ENCODE measurements around the gene GPX7.
"Not testable (repeated sequence)": the region's sequence is repeated elsewhere in the genome, so short reads cannot be mapped to it uniquely, and the experiment has no call there.

Gene GPX7

GRCh38 chr1:52601991-52602855, at the start of gene GPX7:
Gene GPX7, plus strand, starts transcription at chr1:52602371. Its CDS starts 39 bp downstream, at chr1:52602410.
- peak; percentile 80 for DNase-seq

DNA sequence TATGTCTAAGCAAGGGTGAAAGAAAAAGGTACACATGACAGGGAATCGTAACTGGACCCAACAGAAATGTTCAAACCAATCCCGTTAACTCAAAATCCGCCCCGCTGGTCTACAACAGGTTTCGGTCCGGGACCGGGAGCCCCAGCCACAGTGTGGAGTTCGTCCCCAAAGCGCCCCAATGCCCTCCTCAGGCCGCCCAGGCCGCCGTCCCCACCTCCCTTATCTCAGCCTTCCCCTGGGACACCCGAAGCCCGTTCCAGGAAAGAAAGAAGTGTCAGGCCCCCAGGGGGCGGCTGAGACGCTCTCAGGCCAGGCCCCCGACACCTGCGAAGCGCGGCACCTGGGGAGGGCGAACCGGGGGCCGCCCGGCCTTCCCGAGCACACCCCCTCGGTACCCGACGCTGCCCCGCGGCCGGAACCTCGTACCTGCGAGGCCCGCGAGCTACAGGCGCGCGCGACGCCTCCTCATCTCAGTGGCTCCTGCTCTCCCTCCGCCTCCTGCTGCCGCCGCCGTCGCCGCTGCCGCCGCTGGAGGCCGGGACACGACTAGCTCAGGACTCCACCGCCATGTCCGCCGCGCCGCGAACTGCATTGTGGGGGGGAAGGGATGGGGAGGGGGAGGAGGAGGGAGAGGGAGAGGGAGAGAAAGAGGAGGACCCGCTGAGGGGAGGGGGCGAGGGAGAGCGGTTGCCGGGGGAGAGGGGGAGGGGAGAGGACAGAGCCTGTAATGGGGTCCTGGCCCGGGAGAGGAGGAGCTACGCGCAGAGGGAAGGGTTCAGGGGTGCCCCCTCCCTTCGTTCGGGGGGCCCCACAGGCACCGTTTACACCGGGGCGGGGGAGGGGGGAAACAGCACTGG, 49.4 kb upstream of the GPX7 start, which contains the start of gene TUT4:
Gene TUT4, minus strand, starts transcription at position 588 of the 857 bp plus-strand sequence. CDS start 26,812 bp downstream, outside the sequence.
- peak; percentile 91 for DNase-seq

DNA sequence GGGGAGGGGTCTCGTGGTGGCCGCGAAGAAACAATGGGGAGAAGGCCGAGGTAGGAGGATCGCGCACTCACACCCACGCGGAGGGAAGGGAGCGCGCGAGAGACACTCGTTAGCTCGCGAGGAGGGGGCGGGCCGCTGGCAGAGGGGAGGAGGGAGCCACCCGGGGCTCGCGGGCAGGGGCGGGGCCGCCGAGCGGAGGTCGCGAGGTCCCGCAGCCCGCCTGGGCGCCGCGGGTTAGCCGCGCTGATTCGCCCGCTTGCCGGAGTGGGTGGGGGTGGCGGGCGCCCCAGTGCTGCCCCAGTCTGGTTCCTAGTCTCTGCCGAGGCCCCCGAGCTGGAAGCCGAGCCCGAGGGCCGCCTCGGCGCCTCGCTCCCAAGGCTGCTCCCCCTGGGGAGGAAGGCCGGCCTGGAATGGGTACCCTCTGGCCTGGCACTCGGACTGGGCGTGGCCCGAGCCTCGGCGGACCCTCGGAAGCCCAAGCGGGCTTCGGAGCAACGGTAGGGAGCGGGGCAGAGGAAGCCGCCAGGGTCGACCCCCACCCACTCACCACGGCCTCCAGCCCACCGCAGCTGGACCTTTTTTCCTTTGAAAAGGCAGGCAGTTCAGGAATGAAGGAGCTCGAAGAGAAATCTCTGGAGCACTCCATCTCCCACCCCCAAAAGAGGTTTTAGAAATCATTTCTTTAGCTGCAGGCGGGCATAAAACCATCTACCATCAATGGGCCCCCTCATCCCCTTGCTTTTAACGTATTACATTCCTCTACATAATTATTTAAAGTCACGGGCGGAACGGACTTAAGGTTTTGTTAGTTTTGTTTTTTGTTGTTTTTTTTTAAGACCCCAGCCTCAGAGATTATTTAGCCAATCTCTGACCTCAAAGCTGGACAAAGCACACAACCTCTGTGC, 48.6 kb upstream of the GPX7 start:
- DNase-seq = peak; percentile 94

DNA sequence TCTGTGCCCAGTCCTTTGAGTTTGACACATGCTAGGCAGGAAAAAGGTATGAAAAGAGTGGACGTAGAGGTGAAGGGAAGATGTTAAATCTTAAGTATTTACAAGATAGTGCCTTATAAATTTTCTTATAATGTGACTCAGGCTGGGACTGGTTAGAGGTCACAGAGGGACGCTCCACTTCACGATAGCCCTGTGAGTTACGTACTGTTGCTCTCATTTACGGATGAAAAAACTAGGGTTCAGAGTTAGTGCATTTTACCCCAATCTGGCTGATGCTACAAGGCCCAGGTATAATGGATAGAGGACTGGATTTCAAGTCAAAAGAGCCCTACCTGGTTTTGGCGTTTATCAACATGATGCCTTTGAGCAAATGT, 47.9 kb upstream of the GPX7 start:
- DNase-seq = no peak

DNA sequence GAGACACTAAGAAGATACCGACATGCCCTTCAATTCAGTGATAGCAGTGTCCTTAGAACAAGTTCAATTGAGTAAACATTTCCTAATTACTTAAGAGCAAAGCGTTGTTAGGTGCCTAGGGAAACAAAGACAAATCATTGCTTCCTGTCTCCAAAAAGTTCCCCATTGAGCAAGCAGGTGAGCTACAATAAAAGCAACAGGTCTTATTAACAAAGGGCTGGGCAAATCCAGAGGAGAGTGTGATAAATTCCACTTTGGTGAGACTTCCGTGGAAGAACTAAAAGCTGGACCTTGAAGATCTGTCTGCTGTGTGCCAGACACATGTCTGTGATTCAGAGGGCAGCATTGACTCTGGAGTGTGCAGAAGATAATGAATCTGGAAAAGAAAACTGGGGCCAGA, 47.4 kb upstream of the GPX7 start:
- DNase-seq = peak; percentile 31

GRCh38 chr1:52556641-52557360, 45.4 kb upstream of the GPX7 start:
- DNase-seq = no peak

- no peak for DNase-seq
These were observed 43.2 kb upstream of the GPX7 start for GRCh38 chr1:52558941-52559340.

- no peak for DNase-seq
These were observed 42.3 kb upstream of the GPX7 start for GRCh38 chr1:52559875-52560274.

DNA sequence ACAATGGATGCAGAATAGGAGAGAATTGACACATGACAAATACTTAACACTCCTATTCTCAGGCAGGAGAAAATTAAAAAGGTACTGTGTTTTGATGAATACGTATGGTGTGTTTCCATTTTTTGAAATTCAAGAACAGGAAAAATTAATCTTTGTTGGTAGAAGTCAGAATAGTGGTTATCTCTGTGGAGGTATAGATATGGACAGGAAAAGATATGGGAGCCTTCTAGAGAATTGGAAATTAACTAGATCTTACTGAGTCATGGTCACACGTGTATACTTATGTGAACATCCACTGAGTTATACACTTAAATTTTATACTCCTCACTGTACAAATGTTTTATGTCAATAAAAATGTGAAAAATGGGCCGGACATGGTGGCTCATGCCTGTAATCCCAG, 39.4 kb upstream of the GPX7 start:
- no peak for DNase-seq

DNA sequence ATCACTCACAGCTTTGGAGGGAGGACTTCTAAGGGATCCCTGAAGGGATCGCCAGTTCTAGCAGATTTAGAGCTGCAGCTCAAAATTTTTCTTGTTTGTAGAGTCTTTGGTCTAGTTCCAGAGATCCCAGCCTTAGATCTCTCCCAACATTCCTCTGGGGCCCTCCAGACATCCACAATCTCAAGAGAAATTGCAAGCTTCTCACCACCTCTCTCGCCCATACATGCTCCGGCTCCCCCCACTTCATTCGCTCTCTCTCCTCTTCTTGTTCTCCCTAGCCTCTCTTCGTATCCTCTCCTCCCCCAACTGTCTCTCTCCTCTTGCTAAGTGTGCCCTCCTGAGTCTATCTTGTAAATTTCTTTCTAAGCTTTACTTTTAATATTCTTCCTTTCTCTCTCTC, 34.2 kb upstream of the GPX7 start:
- DNase-seq = no peak

DNA sequence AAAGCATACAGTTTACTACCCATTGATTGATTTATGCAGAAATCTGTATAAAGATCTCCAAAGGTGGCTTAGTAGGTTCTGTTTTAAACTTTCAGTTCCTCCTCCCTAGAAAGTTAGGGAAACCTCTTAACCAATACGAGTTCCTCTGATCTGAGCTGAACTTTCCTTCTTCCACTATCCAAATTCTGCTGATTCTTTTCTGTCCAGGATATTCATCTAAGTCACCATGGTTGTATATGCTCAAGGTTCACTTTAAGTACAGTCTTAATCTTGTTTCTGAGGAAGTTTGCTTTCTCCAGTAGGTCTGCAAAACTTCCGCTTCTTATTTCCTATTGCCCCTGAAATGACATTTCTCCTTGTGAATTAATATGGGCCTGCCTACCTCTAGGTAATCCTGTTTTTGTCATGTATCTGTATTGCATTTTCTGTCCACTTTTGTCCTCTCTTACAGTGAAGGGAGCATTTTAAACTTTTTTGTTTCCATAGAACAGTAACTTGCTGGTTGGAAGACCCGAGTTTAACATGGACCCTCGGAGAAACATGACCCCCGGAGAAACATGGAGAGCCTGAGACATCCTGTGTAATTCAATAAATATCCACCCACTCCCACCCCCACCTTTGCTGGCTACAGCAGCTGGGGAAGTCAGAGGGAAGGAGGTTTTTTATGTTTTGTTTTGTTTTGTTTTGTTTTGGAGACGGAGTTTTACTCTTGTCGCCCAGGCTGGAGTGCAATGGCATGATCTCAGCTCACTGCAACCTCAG, 32.5 kb upstream of the GPX7 start:
- no peak for DNase-seq

- no peak for DNase-seq
These were observed 30.4 kb upstream of the GPX7 start for GRCh38 chr1:52571783-52572182.

- no peak for DNase-seq
These were observed 29.8 kb upstream of the GPX7 start for GRCh38 chr1:52572387-52572786.

- no peak for DNase-seq
These were observed 27.6 kb upstream of the GPX7 start for GRCh38 chr1:52574594-52574993.

- DNase-seq = no peak
These were observed 26.1 kb upstream of the GPX7 start for GRCh38 chr1:52576074-52576473.

- not testable (repeated sequence) for DNase-seq
These were observed 24.1 kb upstream of the GPX7 start for GRCh38 chr1:52578066-52578465.

- DNase-seq = no peak
These were observed 22.8 kb upstream of the GPX7 start for GRCh38 chr1:52579415-52579814.

- DNase-seq = no peak
These were observed 21.9 kb upstream of the GPX7 start for GRCh38 chr1:52580283-52580682.

- DNase-seq = no peak
These were observed 20.0 kb upstream of the GPX7 start for GRCh38 chr1:52582116-52582696.

GRCh38 chr1:52585474-52585873, 16.7 kb upstream of the GPX7 start:
- DNase-seq = no peak

- DNase-seq = no peak
These were observed 14.1 kb upstream of the GPX7 start for GRCh38 chr1:52588027-52588426.

All from retina (tissue), 1 donor.